GM12874 (cell line): ENCODE results near the gene DNAH10.

Experiments
- TF ChIP-seq, protein P1 (sequence below): IDR thresholded peaks from 2 replicates; pipeline ENCODE4 v1.5.1; 2011; ENCODE audit warnings: low read depth, mild to moderate bottlenecking, control low read depth, low read length, moderate library complexity; ENCODE audit not compliant: insufficient read depth

DNAH10 gene

DNA sequence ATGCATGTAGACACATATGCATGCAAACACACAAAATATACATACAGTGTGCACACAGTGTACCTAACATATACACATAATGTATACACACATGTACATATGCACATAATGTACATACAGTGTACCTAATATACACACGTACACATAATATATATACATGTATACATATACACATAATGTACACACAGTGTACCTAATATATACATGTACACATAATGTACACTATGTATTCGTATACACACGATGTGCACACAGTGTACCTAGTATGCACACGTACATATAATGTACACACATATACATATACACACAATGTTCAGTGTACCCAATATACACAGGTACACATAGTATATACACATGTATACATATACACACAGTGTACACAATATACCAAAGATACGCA, 70.0 kb downstream of the DNAH10 start:
- TF ChIP-seq, protein P1, sequence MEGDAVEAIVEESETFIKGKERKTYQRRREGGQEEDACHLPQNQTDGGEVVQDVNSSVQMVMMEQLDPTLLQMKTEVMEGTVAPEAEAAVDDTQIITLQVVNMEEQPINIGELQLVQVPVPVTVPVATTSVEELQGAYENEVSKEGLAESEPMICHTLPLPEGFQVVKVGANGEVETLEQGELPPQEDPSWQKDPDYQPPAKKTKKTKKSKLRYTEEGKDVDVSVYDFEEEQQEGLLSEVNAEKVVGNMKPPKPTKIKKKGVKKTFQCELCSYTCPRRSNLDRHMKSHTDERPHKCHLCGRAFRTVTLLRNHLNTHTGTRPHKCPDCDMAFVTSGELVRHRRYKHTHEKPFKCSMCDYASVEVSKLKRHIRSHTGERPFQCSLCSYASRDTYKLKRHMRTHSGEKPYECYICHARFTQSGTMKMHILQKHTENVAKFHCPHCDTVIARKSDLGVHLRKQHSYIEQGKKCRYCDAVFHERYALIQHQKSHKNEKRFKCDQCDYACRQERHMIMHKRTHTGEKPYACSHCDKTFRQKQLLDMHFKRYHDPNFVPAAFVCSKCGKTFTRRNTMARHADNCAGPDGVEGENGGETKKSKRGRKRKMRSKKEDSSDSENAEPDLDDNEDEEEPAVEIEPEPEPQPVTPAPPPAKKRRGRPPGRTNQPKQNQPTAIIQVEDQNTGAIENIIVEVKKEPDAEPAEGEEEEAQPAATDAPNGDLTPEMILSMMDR = no peak

DNA sequence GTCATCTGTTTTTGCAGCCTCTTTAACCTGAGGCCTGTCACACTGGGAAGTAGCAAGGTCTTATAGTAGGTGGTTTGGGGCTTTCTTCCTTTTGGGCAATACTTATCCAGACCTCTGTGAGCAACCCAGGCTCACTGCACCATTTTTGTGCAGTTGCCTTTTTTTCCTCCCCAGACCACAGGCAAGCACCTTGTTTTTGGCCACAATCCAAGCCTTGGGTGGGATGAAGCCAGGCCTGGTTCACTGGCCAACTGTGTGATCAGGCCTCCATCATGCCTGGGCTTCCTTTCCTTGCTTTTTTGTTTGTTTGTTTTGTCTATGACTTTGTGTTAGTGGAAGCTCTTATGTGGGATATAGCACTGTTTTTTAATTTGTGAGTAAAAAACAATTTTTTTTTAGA, 71.7 kb downstream of the DNAH10 start:
- TF ChIP-seq, protein P1 = no peak

DNA sequence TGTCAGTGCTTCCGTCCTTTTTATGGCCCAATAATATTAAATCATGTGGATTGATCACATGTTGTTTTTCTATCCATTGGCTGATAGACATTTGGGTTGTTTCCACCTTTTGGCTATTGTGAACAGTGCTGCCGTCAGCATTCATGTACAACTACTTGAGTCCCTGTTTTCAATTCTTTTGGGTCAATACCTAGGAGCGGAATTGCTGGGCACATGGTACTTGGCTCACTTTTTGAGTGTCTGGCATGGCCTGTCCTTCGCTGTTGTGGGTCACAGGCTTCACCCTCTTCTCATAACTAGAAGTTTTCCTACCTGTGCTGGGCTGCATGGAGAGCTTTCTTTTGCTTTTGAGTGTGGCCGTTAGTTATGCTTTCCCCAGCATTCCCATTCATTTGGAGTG, 72.7 kb downstream of the DNAH10 start:
- TF ChIP-seq, protein P1 = no peak

DNA sequence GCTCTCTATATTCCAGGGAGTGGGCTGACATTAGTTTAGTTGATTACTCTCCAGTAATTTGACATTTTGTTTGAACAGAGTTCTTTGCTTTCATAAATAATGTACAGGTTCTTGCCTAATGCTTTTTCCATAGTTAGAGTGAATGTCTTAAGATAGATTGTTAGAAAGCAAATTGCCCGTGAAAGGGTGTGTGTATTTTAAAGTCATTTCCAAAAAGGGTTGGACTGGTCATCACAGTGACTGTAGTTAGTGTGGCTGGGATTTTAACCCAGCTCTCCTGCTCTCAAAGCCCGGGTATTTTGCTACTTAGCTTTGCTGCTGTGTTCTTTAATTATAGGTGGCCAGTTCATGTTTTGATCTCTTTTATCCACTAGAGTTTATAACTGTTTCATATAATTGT, 74.2 kb downstream of the DNAH10 start:
- TF ChIP-seq, protein P1 = no peak

DNA sequence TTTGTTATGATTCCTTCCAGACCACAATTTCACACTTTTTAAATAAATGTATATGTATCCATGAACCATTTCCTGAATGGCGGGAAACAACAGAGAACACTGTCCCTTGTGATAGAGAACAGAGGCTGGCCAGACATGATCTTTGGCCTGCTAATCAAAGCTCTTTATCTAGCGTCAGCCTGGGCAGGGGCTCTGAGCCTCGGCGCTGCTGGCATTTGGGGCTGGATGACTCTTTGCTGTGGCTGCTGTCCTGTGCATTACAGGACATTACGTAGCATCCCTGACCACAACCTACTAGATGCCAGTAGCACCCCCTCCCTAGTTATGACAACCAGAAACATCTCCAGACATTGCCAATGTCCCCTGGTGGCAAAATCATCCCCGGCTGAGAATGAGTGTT, 77.7 kb downstream of the DNAH10 start:
- TF ChIP-seq, protein P1 = no peak

DNA sequence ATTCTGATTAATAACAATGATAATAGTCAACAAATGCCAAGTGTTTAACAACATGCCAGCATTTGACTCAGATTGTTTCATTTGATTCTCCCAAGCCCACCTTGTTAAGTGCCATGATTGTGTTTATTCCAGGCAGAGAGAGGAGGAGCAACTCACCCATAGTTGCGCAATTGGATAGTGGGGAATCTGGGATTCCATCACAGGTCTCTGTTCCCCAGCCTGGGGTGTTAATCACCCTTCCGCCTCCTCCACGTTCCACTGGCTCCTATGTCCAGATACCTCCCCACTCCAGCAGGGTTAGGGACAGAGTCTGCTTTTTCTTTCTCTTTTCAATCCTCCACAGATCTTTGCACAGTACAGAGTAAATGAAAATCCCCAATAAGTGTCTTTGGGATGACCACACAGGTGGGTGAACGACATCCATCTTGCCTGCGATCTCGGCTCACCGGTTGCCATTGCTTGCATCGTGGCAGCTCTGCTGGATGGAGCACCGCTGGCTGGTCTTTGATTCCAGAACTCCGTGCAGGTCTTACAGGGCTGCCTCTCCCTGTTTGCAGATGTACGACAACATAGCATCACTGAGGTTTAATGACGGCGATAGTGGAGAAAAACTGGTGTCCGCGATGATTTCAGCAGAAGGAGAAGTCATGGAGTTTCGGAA, 78.8 kb downstream of the DNAH10 start:
- TF ChIP-seq, protein P1 = no peak

DNA sequence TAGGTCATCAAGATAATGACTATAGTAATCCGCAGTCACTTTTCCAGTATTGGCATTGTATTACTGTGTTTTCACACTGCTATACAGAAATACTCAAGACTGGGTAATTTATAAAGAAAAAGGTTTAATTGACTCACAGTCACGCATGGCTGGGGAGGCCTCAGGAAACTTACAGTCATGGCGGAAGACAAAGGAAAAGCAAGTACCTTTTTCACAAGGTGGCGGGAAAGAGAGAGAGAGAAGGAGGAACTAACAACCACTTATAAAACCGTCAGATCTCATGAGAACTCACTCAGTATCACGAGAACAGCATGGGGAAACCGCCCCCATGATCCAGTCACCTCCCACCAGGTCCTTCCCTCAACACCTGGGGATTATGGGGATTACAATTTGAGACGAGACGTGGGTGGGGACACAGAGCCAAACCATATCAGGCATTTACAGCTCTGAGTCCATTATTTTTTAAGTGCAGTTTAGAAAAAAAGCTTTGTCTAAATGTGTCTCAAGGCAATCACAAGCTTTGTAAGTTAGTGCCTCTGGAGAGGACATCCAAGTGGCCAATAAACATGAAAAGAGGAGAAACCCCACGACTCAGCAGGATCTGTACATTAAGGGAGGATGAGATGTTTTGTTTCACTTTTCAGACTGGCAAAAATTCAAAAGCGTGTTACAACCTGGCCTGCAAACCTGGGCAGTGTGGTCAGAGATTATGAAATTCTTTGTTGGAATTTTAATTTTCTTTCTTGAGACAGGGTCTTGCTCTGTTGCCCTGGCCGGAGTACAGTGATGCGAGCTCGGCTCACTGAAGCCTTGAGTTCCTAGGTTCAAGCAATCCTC, 82.0 kb downstream of the DNAH10 start:
- TF ChIP-seq, protein P1 = no peak
